D341Med (cell line): Measurements from ENCODE around the gene SLC2A6.

ENCODE experiments used
- DNase-seq: peaks from one replicate; pipeline ENCODE4 v3.0.0; 2012; ENCODE audit warnings: low spot score

SLC2A6 gene

GRCh38 chr9:133477992-133478850 lies 678 bp downstream of the SLC2A6 start:
- DNase-seq, result no peak

- DNase-seq, result no peak
These were observed 1.4 kb downstream of the SLC2A6 start for GRCh38 chr9:133477461-133477860.

GRCh38 chr9:133476941-133477340 lies 2.0 kb downstream of the SLC2A6 start:
- DNase-seq, result no peak

- no peak for DNase-seq
These were observed 2.6 kb downstream of the SLC2A6 start for GRCh38 chr9:133476036-133476931.

- no peak for DNase-seq
These were observed 3.4 kb downstream of the SLC2A6 start for GRCh38 chr9:133475292-133476012.

- DNase-seq, result no peak
These were observed 4.0 kb downstream of the SLC2A6 start for GRCh38 chr9:133474853-133475252.

- DNase-seq, result no peak
These were observed 4.7 kb downstream of the SLC2A6 start for GRCh38 chr9:133474215-133474614.

GRCh38 chr9:133473743-133474142 lies 5.2 kb downstream of the SLC2A6 start:
- no peak for DNase-seq

- no peak for DNase-seq
These were observed 6.0 kb downstream of the SLC2A6 start for GRCh38 chr9:133472753-133473378.

- no peak for DNase-seq
These were observed 6.6 kb downstream of the SLC2A6 start for GRCh38 chr9:133472277-133472645.

- DNase-seq, result no peak
These were observed 7.2 kb downstream of the SLC2A6 start for GRCh38 chr9:133471551-133472276.

GRCh38 chr9:133470988-133471387 lies 7.9 kb downstream of the SLC2A6 start:
- DNase-seq, result no peak

GRCh38 chr9:133470427-133470924 lies 8.4 kb downstream of the SLC2A6 start:
- no peak for DNase-seq

- no peak for DNase-seq
These were observed 10.0 kb downstream of the SLC2A6 start for GRCh38 chr9:133468777-133469421.

GRCh38 chr9:133468374-133468773 lies 10.5 kb downstream of the SLC2A6 start:
- no peak for DNase-seq

GRCh38 chr9:133467101-133467500 lies 11.8 kb downstream of the SLC2A6 start:
- no peak for DNase-seq

- no peak for DNase-seq
These were observed 12.9 kb downstream of the SLC2A6 start for GRCh38 chr9:133465984-133466383.

GRCh38 chr9:133464638-133465037 lies 14.3 kb downstream of the SLC2A6 start:
- DNase-seq, result no peak

- no peak for DNase-seq
These were observed 14.9 kb downstream of the SLC2A6 start for GRCh38 chr9:133463864-133464615.
